ENCODE measurements around the gene JMJD1C. TPM values are rescaled to one million over a fixed set of nuclear protein-coding genes. Genes with fewer than 3 reads are reported as not detected.
"Not testable (repeated sequence)": the region's sequence is repeated elsewhere in the genome, so short reads cannot be mapped to it uniquely, and the experiment has no call there.

The JMJD1C gene
- total RNA-seq, 1 experiment from 2014 or later, result 62.5 TPM

DNA sequence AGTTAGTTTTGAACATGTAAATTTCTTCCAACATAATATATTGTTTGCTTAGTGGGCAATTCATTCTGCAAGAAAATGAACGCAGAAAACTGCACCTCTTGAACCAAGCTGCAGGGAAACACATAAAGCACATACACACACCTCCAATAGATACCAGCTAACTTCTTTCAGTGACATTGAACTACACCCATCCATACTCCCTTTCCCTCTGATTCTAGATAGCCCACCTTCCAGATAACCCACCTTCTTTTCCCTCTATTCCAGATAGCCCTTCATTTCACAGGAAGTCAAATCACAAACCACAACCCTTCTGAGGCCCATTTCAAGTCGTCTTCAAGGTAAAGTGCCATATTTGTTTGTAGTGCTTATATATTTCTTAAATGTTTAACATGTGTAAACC lies 304.2 kb downstream of the JMJD1C start:
- H3K4me1 ChIP-seq (replicated peaks), result no peaks in the 10 kb centered on the region
- peaks cover 13% of the 10 kb centered on the region for H3K36me3 ChIP-seq
- H3K9me3 ChIP-seq (replicated peaks), result no peaks in the 10 kb centered on the region
- no peaks in the 10 kb centered on the region; the same call in 1 of the 2 replicates for H3K27me3 ChIP-seq (replicated peaks)
- H3K4me3 ChIP-seq, result no peak overlapping the region
- DNase-seq (ENCODE audit: low read depth in 1 of 2, low spot score in 2 of 2), result no peak
- no peak overlapping the region for H3K27ac ChIP-seq

DNA sequence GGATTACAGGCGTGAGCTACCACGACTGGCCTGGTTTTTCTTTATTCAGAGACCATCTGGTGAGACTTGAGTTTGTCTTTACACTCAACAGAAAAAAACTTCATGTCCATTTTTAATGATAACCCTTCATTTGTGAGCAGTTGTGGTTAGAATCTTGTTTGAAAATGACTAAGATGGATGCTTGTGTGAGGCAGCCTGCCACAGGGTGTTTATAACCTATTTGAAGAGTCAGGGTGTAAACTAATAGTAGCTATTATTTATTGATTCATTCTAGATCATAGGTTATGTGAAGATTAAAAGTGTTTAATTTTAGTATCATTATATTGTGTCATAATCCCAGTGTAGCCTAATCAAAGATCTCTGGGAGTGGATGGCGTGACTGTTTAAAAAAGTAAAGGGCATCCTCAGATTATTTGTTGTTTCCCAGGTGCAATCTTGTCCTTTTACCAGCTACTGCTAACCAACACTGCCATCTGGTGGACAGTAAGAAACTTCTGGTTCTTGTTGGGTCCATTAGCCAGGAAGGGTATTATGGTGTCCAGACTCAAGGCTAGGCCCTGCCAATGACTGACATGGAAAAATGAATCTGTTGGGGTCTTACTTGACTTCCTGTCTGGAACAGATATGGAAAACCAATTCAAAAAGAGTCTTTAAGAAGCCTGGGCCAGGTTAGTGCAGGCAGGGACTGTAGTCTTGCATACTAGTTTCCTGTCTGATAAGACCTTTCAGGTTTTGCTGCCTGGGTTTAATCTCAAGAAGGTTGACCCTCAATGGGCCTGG lies 307.7 kb downstream of the JMJD1C start:
- H3K4me1 ChIP-seq (replicated peaks), result no peaks in the 10 kb centered on the region
- no peaks in the 10 kb centered on the region; the same call in 1 of the 2 replicates for H3K27me3 ChIP-seq (replicated peaks)
- H3K4me3 ChIP-seq, result no peak overlapping the region
- no peaks in the 10 kb centered on the region for H3K9me3 ChIP-seq (replicated peaks)
- DNase-seq (ENCODE audit: low read depth in 1 of 2, low spot score in 2 of 2), result peak; percentile 54 to 56
- H3K27ac ChIP-seq, result no peak overlapping the region
- peaks cover 25% of the 10 kb centered on the region for H3K36me3 ChIP-seq

DNA sequence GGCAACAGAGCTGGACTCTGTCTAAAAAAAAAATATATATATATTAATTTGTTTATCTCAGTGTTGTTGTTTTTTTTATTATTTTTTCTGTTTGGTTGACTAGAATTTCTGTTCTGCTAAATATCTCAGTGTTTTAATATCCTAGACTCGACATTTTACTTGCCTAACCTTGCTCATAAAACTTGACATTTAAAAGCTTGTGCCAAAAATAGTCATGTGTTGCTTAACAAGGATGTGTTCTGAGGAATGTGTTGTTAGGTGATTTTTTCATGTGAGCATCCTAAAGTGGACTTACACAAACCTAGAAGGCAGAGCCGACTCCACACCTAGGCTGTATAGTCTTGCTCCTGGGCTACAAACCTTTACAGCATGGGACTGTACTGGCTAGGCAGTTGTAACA lies 309.5 kb downstream of the JMJD1C start:
- Histone ChIP-seq H3K9me3 (replicated peaks) (no peaks in the 10 kb centered on the region), H3K27ac (no peak overlapping the region), H3K4me1 (replicated peaks) (no peaks in the 10 kb centered on the region), H3K36me3 (peaks cover 32% of the 10 kb centered on the region), H3K4me3 (no peak overlapping the region), H3K27me3 (replicated peaks) (no peaks in the 10 kb centered on the region; the same call in 1 of the 2 replicates)
- DNase-seq (ENCODE audit: low read depth in 1 of 2, low spot score in 2 of 2), result no peak

DNA sequence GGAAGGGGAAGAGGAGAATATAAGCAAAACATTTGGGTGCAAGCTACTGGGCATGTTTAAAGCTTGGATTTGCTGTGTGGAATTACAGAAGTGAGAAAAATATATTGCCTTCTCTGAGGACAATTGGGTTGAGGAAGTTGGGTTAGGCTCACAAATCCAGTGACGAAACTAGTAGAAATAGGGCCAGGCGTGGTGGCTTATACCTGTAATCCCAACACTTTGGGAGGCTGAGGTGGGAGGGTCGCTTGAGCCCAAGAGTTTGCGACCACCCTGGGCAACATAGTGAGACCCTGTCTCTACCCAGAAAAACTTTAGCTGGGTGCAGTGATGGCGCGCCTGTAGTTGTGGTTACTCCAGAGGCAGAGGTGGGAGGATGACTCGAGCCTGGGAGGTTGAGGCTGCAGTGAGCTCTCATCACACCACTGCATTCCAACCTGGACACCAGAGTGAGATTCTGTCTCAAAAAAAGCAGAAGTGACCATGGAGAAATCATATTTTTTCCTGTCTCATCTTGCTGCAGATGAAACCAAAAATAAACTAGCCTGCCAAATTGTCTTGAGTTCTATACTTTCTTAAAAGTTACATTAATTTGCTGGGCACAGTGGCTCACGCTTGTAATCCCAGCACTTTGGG lies 310.3 kb downstream of the JMJD1C start:
- no peak for DNase-seq (ENCODE audit: low read depth in 1 of 2, low spot score in 2 of 2)
- Histone ChIP-seq H3K9me3 (replicated peaks) (no peaks in the 10 kb centered on the region), H3K27ac (no peak overlapping the region)

DNA sequence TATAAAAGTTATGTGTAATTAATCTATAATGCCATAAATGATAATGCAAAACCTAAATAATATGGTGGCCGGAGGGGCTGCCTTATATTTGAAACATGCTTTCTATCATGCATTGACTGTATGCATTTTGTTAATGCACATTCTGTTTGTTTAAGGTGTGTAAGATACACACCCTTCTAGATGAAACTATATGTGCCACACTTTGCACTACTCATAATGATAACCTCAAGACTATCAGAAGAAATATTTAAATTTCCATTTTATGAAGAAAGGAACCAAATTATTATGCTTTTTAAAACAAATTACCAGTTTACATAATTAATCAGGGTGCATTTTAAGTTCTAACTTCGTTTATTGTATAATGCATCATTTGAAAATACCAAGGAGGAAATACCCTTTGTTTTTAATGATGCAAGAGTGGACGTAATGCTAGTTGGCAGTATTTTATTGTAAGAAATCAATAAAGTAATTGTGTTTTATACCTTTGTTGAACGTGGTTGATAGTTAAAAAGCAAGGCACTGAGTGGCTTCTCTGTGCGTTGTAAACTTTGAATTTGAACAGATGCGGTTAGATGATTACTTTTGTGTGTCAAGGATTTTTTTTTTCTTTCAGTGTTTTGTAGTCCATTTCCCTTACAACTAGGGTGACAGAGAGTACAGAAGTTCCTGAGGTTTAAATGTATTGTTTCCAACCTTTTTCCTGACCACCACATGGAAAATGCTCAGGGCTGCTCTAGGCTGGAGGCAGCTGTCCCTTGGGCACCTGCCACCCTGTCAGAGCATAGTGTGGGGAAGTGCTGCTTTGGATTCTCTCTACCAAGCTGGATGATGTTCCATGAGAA lies 311.0 kb downstream of the JMJD1C start:
- Histone ChIP-seq H3K4me1 (replicated peaks) (no peaks in the 10 kb centered on the region), H3K9me3 (replicated peaks) (no peaks in the 10 kb centered on the region), H3K4me3 (no peak overlapping the region), H3K36me3 (peaks cover 32% of the 10 kb centered on the region), H3K27me3 (replicated peaks) (no peaks in the 10 kb centered on the region), H3K27ac (no peak overlapping the region)
- DNase-seq (ENCODE audit: low read depth in 1 of 2, low spot score in 2 of 2), result no peak

More for the DNA sequence above, 310.3 kb downstream of the JMJD1C start:
- Histone ChIP-seq H3K27me3 (replicated peaks) (no peaks in the 10 kb centered on the region), H3K36me3 (peaks cover 32% of the 10 kb centered on the region), H3K4me1 (replicated peaks) (no peaks in the 10 kb centered on the region), H3K4me3 (no peak overlapping the region)

DNA sequence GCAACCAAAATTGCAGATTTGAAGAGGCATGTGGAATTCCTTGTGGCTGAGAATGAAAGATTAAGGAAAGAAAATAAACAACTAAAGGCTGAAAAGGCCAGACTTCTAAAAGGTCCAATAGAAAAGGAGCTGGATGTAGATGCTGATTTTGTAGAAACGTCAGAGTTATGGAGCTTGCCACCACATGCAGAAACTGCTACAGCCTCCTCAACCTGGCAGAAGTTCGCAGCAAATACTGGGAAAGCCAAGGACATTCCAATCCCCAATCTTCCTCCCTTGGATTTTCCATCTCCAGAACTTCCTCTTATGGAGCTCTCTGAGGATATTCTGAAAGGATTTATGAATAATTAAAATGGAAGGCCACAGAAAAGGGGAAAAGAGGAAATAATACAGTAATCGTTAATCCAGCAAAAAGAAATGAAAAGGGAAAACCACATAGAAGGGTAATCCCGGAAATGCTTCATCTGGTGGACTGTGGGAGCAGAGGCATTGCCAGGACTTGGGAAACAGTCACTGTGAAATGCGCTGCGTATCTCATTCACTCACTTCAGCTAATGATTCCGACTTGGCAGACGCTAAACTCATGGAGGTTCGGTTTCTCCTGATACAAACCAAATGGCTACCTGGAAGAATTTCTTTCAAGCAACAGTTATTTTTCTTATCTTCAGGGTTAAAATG lies 311.8 kb downstream of the JMJD1C start:
- H3K27me3 ChIP-seq (replicated peaks); H3K27ac ChIP-seq; DNase-seq (ENCODE audit: low read depth in 1 of 2, low spot score in 2 of 2); H3K4me3 ChIP-seq; H3K4me1 ChIP-seq (replicated peaks); H3K9me3 ChIP-seq (replicated peaks): not testable (repeated sequence)
- peaks cover 35% of the 10 kb centered on the region for H3K36me3 ChIP-seq

DNA sequence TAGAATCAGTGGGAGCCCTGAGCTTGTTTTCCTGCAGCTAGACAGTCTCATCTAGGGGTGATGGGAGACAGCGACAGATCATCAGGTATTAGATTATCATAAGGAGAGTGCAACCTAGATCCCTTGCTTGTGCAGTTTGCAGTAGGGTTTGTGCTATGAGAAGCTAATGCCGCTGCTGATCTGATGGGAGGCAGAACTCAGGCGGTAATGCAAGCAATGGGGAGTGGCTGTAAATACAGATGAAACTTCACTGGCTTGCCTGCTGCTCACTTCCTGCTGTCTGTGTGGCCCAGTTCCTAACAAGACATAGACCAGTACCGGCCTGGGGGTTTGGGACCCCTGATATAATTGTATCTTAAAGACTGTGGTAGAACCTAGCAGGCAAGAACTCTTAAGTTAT lies 315.0 kb downstream of the JMJD1C start:
- no peak for DNase-seq (ENCODE audit: low read depth in 1 of 2, low spot score in 2 of 2)
- Histone ChIP-seq H3K27ac (no peak overlapping the region), H3K4me1 (replicated peaks) (0 out of 2 replicates have a peak, but pooled peaks cover 2% of the 10 kb centered on the region), H3K9me3 (replicated peaks) (no peaks in the 10 kb centered on the region), H3K27me3 (replicated peaks) (no peaks in the 10 kb centered on the region), H3K36me3 (peaks cover 37% of the 10 kb centered on the region), H3K4me3 (no peak overlapping the region)

DNA sequence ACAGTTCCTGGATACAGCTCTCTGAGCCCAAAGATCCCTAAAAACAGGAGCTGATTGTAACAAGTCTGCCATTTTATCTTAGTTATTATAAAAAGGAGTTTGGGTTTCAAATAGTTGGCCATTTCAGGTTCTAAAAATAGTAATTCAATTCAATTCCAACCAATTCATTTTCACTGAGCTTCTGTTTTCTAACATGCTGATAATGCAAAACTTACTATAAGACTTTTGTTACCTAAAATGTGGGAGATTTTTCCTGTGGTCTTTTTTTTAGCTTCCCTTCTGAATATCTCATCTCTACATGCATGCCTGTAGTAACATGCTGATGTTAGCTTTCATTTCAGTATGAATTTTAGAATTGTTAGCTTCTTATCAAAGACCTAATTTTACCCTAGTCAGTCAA lies 319.3 kb downstream of the JMJD1C start:
- H3K27me3 ChIP-seq (replicated peaks), result no peaks in the 10 kb centered on the region
- no peaks in the 10 kb centered on the region for H3K9me3 ChIP-seq (replicated peaks)
- no peak overlapping the region for H3K4me3 ChIP-seq
- peaks cover 11% of the 10 kb centered on the region for H3K36me3 ChIP-seq
- H3K4me1 ChIP-seq (replicated peaks), result 0 out of 2 replicates have a peak, but pooled peaks cover 4% of the 10 kb centered on the region
- DNase-seq (ENCODE audit: low read depth in 1 of 2, low spot score in 2 of 2), result no peak
- no peak overlapping the region for H3K27ac ChIP-seq

DNA sequence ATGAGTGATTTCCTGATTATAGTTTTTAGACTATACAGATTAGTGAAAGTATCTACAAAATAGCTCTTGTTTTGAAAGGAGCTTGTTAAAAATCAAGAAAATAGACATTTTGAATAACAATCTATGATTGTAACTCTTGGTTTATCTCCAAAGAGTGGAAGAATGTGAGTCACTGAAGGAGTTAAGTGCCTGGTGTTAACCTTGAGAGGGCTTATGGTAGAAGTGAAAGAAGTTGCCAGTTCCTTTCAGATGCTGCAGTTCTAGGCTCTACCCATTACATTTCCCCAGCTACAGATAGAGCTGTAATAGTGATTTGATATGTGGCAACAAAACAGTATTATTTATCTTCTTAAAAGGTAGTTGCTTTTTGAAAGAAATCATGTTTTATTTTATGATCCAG lies 320.0 kb downstream of the JMJD1C start:
- no peak overlapping the region for H3K27ac ChIP-seq
- no peaks in the 10 kb centered on the region for H3K9me3 ChIP-seq (replicated peaks)
- no peak for DNase-seq (ENCODE audit: low read depth in 1 of 2, low spot score in 2 of 2)
- H3K27me3 ChIP-seq (replicated peaks), result no peaks in the 10 kb centered on the region
- 0 out of 2 replicates have a peak, but pooled peaks cover 4% of the 10 kb centered on the region for H3K4me1 ChIP-seq (replicated peaks)
- H3K36me3 ChIP-seq, result peaks cover 11% of the 10 kb centered on the region
- H3K4me3 ChIP-seq, result no peak overlapping the region

DNA sequence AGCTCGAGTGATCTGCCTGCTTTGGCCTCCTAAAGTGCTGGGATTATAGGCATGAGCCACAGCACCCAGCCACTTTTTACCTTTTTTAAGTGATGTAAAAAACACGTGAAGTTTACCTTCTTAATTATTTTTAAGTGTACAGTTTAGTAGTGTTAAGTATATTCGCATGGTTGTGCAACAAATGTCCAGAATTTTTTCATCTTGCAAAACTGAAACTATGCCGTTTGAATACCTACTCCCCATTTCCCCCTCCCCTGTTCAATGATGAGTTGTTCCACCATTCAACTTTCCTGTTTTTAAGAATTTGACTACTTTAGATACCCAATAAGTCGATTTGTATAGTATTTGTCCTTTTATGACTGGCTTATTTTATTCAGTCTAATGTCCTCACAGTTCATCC lies 321.8 kb downstream of the JMJD1C start:
- no peaks in the 10 kb centered on the region for H3K9me3 ChIP-seq (replicated peaks)
- DNase-seq (ENCODE audit: low read depth in 1 of 2, low spot score in 2 of 2), result no peak
- 0 out of 2 replicates have a peak, but pooled peaks cover 4% of the 10 kb centered on the region for H3K4me1 ChIP-seq (replicated peaks)
- H3K27me3 ChIP-seq (replicated peaks), result no peaks in the 10 kb centered on the region
- H3K27ac ChIP-seq, result no peak overlapping the region
- peaks cover 8% of the 10 kb centered on the region for H3K36me3 ChIP-seq
- H3K4me3 ChIP-seq, result no peak overlapping the region

DNA sequence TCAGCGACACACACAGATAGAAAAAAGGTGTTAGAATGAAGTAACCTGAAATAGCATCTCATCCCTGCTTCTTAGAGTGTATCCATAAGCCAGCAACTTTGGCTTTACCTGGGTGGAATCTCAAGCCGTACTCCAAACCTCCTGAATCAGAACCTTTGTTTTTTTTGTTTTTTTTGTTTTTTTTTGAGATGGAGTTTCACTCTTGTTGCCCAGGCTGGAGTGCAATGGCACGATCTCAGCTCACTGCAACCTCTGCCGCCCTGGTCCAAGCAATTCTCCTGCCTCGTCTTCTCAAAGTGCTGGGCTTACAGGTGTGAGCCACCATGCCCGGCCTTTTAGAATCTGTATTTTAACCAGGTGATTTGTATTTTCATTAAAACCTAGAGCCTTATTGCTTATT lies 323.6 kb downstream of the JMJD1C start:
- Histone ChIP-seq H3K9me3 (replicated peaks) (no peaks in the 10 kb centered on the region), H3K4me1 (replicated peaks) (0 out of 2 replicates have a peak, but pooled peaks cover 4% of the 10 kb centered on the region), H3K27me3 (replicated peaks) (no peaks in the 10 kb centered on the region), H3K4me3 (no peak overlapping the region), H3K27ac (no peak overlapping the region), H3K36me3 (peaks cover 2% of the 10 kb centered on the region)
- no peak for DNase-seq (ENCODE audit: low read depth in 1 of 2, low spot score in 2 of 2)

DNA sequence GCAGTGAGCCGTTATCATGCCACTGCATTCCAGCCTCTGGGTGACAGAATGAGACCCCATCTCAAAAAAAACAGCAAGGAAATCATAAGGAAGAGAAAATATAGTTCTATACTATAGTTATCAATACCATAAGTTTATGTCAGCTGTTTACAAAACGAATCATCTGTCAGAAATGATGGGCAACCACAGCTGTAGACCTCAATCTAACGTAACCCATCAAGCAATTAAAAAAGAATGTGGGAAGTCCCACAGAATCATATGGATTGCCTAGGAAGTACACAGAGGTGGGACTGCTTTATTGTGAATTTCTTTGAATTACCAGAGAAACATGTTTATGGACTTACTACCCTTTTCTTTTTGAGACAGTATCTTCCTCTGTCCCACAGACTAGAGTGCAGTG lies 325.7 kb downstream of the JMJD1C start:
- Histone ChIP-seq H3K27me3 (replicated peaks) (no peaks in the 10 kb centered on the region), H3K27ac (no peak overlapping the region), H3K4me1 (replicated peaks) (no peaks in the 10 kb centered on the region), H3K4me3 (no peak overlapping the region), H3K36me3 (peaks cover 2% of the 10 kb centered on the region), H3K9me3 (replicated peaks) (no peaks in the 10 kb centered on the region)
- no peak for DNase-seq (ENCODE audit: low read depth in 1 of 2, low spot score in 2 of 2)

DNA sequence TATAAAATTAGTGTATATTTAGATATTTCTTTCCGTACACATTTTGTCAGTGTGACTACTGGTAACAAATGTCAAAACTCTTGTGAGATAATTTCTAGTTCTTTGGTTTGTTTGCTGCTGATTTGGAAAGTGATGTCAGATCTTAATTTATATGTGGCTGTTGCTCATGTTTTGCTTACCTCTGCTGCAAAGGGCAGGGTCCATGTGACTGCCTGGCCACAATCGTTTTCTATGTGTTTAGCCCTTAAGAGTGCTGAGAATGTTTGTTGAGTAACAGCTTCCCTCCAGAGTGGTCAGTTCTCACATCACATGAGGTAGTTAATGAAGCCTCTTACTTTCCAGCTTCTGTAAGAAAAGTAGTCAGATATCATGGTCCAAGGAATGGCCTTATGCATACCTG lies 328.5 kb downstream of the JMJD1C start:
- H3K27ac ChIP-seq, result no peak overlapping the region
- no peak for DNase-seq (ENCODE audit: low read depth in 1 of 2, low spot score in 2 of 2)
- no peaks in the 10 kb centered on the region for H3K9me3 ChIP-seq (replicated peaks)
- H3K4me3 ChIP-seq, result no peak overlapping the region
- H3K36me3 ChIP-seq, result peaks cover 6% of the 10 kb centered on the region
- peaks cover 14% of the 10 kb centered on the region for H3K4me1 ChIP-seq (replicated peaks)
- no peaks in the 10 kb centered on the region for H3K27me3 ChIP-seq (replicated peaks)

All from SJSA1 (cell line).